K562 (cell line): ENCODE results near the gene ZNF586. TPM values are rescaled to one million over a fixed set of nuclear protein-coding genes. Genes with fewer than 3 reads are reported as not detected.

Experiments
- HLTF ChIP-seq: fragments of 450-650 bp; IDR thresholded peaks from 2 replicates; pipeline ENCODE4 v1.6.1; 2016
- KAT7 ChIP-seq: sonication (generic); formaldehyde crosslinking; IDR thresholded peaks from 2 replicates; pipeline ENCODE4 v1.8.0; 2022; ENCODE audit warnings: missing genetic modification reagents, mild to moderate bottlenecking, borderline replicate concordance
- MAZ ChIP-seq, 2 experiments: fragments of 450-650 bp in 1 of 2; sonication (generic) in 1 of 2; formaldehyde crosslinking; IDR thresholded peaks in 1 of 2; conservative IDR thresholded peaks in 1 of 2; 2 replicates each; pipeline versions ENCODE4 v1.4.0 to v1.5.0; 2020; ENCODE audit warnings: mild to moderate bottlenecking in 1 of 2, missing genetic modification reagents in 1 of 2
- NFIX ChIP-seq: fragments of 250-450 bp; sonication (Bioruptor Pico); IDR thresholded peaks from 2 replicates; pipeline ENCODE4 v1.4.0; 2020; ENCODE audit warnings: low read depth, mild to moderate bottlenecking, moderate library complexity
- POLR2G ChIP-seq: fragments of 200-400 bp; formaldehyde crosslinking; IDR thresholded peaks from 2 replicates; pipeline ENCODE4 v1.6.1; 2017; ENCODE audit warnings: low read depth, mild to moderate bottlenecking, antibody characterized with exemption, low read length, moderate library complexity
- POLR3G ChIP-seq: IDR thresholded peaks from 2 replicates; pipeline ENCODE4 v1.6.1; 2011; ENCODE audit not compliant: insufficient read length, insufficient replicate concordance; ENCODE audit errors: extremely low read depth
- PPARD ChIP-seq: fragments of 250-450 bp; sonication (Bioruptor Pico); IDR thresholded peaks from 2 replicates; pipeline ENCODE4 v1.8.0; 2022; ENCODE audit warnings: inconsistent platforms, mild to moderate bottlenecking, moderate library complexity
- RCOR1 ChIP-seq, 2 experiments: IDR thresholded peaks; 2 replicates each; pipeline ENCODE4 v1.6.1; 2012; ENCODE audit warnings: low read depth in 2 of 2, low read length in 2 of 2, borderline replicate concordance in 1 of 2, improper control_type of control experiment in 1 of 2
- RHOXF2B ChIP-seq: fragments of 250-450 bp; sonication (Bioruptor Pico); conservative IDR thresholded peaks from 2 replicates; pipeline ENCODE4 v1.5.1; 2021
- RUNX1 ChIP-seq: sonication (generic); IDR thresholded peaks from 2 replicates; pipeline ENCODE4 v1.6.1; 2016; ENCODE audit warnings: antibody characterized with exemption, low read depth
- TCF7 ChIP-seq: sonication (generic); IDR thresholded peaks from 2 replicates; pipeline ENCODE4 v1.6.1; 2016; ENCODE audit warnings: antibody characterized with exemption, borderline replicate concordance
- USF1 ChIP-seq: sonication (generic); formaldehyde crosslinking; IDR thresholded peaks from 2 replicates; pipeline ENCODE4 v1.9.0; 2022; ENCODE audit warnings: mild to moderate bottlenecking, missing genetic modification reagents
- ZC3H11A ChIP-seq: IDR thresholded peaks from 2 replicates; pipeline ENCODE4 v1.6.1; 2012; ENCODE audit warnings: low read depth, low read length, improper control_type of control experiment
- ZFP36 ChIP-seq: fragments of 150-350 bp; IDR thresholded peaks from 2 replicates; pipeline ENCODE4 v1.6.1; 2018; ENCODE audit warnings: low read length, low read depth; ENCODE audit not compliant: partially characterized antibody
- ZNF134 ChIP-seq: fragments of 250-450 bp; sonication (Bioruptor Pico); conservative IDR thresholded peaks from 2 replicates; pipeline ENCODE4 v1.4.0; 2020
- ZNF318 ChIP-seq, 2 experiments: fragments of 450-650 bp; IDR thresholded peaks; 2 replicates each; pipeline ENCODE4 v1.6.1; 2016; ENCODE audit warnings: mild to moderate bottlenecking in 2 of 2, borderline replicate concordance in 1 of 2, low read depth in 1 of 2, moderate library complexity in 1 of 2
- ZNF79 ChIP-seq: fragments of 250-450 bp; sonication (Bioruptor Pico); IDR thresholded peaks from 2 replicates; pipeline ENCODE4 v1.4.0; 2020; ENCODE audit warnings: low read depth, mild to moderate bottlenecking, moderate library complexity
- polyA plus RNA-seq, 8 experiments: library from polyadenylated mRNA; depleted of rRNA in 4 of 8; stranded (reverse) in 5 of 8; unstranded in 3 of 8; fragments of >200 nt; fragmentation: Nextera tagmentation in 2 of 8; fragmentation: Illumina TruSeq in 1 of 8; extraction: Ambion mirVana in 2 of 8; extraction: Trizol in 1 of 8; gene quantifications; 2 replicates each; pipeline versions ENCODE4 v1.2.1 to v1.2.3, GENCODE V29; 2011 to 2014; ENCODE audit warnings: inconsistent platforms in 1 of 8, missing spikeins in 1 of 8
- total RNA-seq, 7 experiments: library from RNA; depleted of rRNA in 6 of 7; stranded (reverse); fragments of >200 nt in 6 of 7; fragmentation: Illumina TruSeq in 2 of 7; extraction: Trizol in 2 of 7; gene quantifications; 2 replicates each; pipeline versions ENCODE4 v1.2.1 to v1.2.3, GENCODE V29; 2011 to 2021; ENCODE audit warnings: low replicate concordance in 1 of 7
- TF ChIP-seq, protein P1 (sequence below): sonication (generic); formaldehyde crosslinking; IDR thresholded peaks from 2 replicates; pipeline ENCODE4 v1.8.0; 2022; ENCODE audit warnings: missing genetic modification reagents, mild to moderate bottlenecking, borderline replicate concordance

ZNF586 gene
- total and polyA plus RNA-seq, 9 of the 15 experiments (the other 6 are each of a cell fraction or from before 2014, with no cell fraction given), result 2.5 to 12.6 (median 8.4) TPM

DNA sequence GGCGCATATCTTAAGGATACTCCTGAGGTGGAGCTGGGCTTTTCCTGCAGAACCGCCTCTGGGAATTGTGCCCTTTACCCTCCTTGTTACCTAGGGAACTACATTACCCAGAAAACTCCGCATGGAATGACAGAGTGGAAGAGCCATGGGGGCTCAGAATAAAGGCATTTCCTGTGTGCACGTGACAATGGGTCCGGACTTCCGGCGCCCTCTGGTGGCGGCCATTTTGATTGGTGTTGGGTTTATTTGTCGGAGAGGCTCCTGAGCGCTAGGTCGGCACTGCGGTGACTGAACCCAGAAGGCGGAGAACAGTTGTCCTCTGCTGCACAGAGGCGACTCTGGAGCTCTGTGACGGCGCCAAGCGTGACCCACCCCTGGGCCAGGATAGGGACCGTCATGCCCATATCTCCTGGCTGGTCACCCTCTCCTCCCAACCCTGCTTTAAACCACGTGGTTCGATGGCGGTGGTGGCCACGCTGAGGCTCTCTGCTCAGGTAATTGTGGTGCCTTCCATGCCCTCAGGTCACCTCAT, 60.7 kb downstream of the ZNF586 start, which contains the start of gene ZNF587B (continued):
- TF ChIP-seq USF1 (CRISPR knock-in tag), result peak; percentile 76
- no peak for TF ChIP-seq RHOXF2B
- TF ChIP-seq MAZ (CRISPR knock-in tag; conservative IDR thresholded peaks at IDR 0.05 in 1 of 2, IDR thresholded peaks at IDR 0.05 in 1 of 2), result no peak
- peak; percentile 32; the same call in 1 of the 2 replicates for TF ChIP-seq POLR2G
- TF ChIP-seq RCOR1 (IDR thresholded peaks at IDR 0.05; ENCODE audit: borderline replicate concordance in 1 of 2, low read depth in 2 of 2, low read length in 2 of 2), result no peak
- no peak for TF ChIP-seq POLR3G
- TF ChIP-seq TCF7, result no peak
- TF ChIP-seq ZNF318 (IDR thresholded peaks at IDR 0.05; ENCODE audit: borderline replicate concordance in 1 of 2, low read depth in 1 of 2), result no peak
- no peak for TF ChIP-seq ZNF134 (CRISPR knock-in tag)
- TF ChIP-seq, protein P1, sequence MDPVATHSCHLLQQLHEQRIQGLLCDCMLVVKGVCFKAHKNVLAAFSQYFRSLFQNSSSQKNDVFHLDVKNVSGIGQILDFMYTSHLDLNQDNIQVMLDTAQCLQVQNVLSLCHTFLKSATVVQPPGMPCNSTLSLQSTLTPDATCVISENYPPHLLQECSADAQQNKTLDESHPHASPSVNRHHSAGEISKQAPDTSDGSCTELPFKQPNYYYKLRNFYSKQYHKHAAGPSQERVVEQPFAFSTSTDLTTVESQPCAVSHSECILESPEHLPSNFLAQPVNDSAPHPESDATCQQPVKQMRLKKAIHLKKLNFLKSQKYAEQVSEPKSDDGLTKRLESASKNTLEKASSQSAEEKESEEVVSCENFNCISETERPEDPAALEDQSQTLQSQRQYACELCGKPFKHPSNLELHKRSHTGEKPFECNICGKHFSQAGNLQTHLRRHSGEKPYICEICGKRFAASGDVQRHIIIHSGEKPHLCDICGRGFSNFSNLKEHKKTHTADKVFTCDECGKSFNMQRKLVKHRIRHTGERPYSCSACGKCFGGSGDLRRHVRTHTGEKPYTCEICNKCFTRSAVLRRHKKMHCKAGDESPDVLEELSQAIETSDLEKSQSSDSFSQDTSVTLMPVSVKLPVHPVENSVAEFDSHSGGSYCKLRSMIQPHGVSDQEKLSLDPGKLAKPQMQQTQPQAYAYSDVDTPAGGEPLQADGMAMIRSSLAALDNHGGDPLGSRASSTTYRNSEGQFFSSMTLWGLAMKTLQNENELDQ (CRISPR knock-in tag), result no peak
- no peak for TF ChIP-seq ZNF79 (CRISPR knock-in tag)
- TF ChIP-seq RUNX1, result no peak
- TF ChIP-seq NFIX (CRISPR knock-in tag), result no peak
- no peak for TF ChIP-seq PPARD (CRISPR knock-in tag)
- no peak for TF ChIP-seq ZC3H11A
- no peak for TF ChIP-seq ZFP36
- no peak for TF ChIP-seq KAT7 (CRISPR knock-in tag)
- TF ChIP-seq HLTF, result no peak
